ENCODE results near the gene MYRFL. TPM values are rescaled to one million over a fixed set of nuclear protein-coding genes. Genes with fewer than 3 reads are reported as not detected.

The MYRFL gene
- total RNA-seq, 3 donors from 2014 or later (not counting 1 experiment from before 2014, with no cell fraction given): not detected

GRCh38 chr12:69908203-69908602 is 83.2 kb downstream of the MYRFL start:
- Mint-ChIP-seq H3K4me3 (no peak overlapping the region), H3K27me3 (ENCODE audit: low read depth in 2 of 2) (peaks cover 2 to 8% of the 10 kb centered on the region in 2 donors), H3K4me1 (peaks cover 13 to 19% of the 10 kb centered on the region in 2 donors), H3K27ac (no peak overlapping the region), H3K36me3 (no peaks in the 10 kb centered on the region), H3K9me3 (no peaks in the 10 kb centered on the region)
- no peak for DNase-seq
- Histone ChIP-seq H3K27me3 (ENCODE audit: control insufficient read depth, insufficient read depth, low read length) (no peaks in the 10 kb centered on the region), H3K27ac (ENCODE audit: low read length) (no peak overlapping the region), H3K4me1 (ENCODE audit: control insufficient read depth, insufficient read depth, low read length) (no peaks in the 10 kb centered on the region), H3K4me3 (ENCODE audit: low read length) (no peak overlapping the region), H3K36me3 (ENCODE audit: control insufficient read depth, insufficient read depth, low read length) (no peaks in the 10 kb centered on the region), H3K9me3 (ENCODE audit: control insufficient read depth, insufficient read depth, low read length) (no peaks in the 10 kb centered on the region)
- no peak for ATAC-seq
- TF ChIP-seq, protein P1, sequence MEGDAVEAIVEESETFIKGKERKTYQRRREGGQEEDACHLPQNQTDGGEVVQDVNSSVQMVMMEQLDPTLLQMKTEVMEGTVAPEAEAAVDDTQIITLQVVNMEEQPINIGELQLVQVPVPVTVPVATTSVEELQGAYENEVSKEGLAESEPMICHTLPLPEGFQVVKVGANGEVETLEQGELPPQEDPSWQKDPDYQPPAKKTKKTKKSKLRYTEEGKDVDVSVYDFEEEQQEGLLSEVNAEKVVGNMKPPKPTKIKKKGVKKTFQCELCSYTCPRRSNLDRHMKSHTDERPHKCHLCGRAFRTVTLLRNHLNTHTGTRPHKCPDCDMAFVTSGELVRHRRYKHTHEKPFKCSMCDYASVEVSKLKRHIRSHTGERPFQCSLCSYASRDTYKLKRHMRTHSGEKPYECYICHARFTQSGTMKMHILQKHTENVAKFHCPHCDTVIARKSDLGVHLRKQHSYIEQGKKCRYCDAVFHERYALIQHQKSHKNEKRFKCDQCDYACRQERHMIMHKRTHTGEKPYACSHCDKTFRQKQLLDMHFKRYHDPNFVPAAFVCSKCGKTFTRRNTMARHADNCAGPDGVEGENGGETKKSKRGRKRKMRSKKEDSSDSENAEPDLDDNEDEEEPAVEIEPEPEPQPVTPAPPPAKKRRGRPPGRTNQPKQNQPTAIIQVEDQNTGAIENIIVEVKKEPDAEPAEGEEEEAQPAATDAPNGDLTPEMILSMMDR (IDR thresholded peaks at IDR 0.05): no peak
- WGBS (ENCODE audit: insufficient coverage): 83% methylated on average over 3 of the region's 3 CpGs
- intact Hi-C loops (cut with micrococcal nuclease): no loop called here

- Mint-ChIP-seq H3K9me3 (no peaks in the 10 kb centered on the region), H3K4me1 (peaks cover 7 to 18% of the 10 kb centered on the region in 2 donors), H3K27me3 (ENCODE audit: low read depth in 2 of 2) (peaks cover 2 to 8% of the 10 kb centered on the region in 2 donors), H3K27ac (no peak overlapping the region), H3K4me3 (no peak overlapping the region), H3K36me3 (no peaks in the 10 kb centered on the region)
- no peaks in the 10 kb centered on the region for H3K4me1 ChIP-seq (ENCODE audit: control insufficient read depth, insufficient read depth, low read length)
- no peaks in the 10 kb centered on the region for H3K36me3 ChIP-seq (ENCODE audit: control insufficient read depth, insufficient read depth, low read length)
- H3K27me3 ChIP-seq (ENCODE audit: control insufficient read depth, insufficient read depth, low read length): no peaks in the 10 kb centered on the region
- TF ChIP-seq, protein P1 (IDR thresholded peaks at IDR 0.05): no peak
- H3K27ac ChIP-seq (ENCODE audit: low read length): no peak overlapping the region
- ATAC-seq (no peak), DNase-seq (no peak)
- intact Hi-C loops (cut with micrococcal nuclease): no loop called here
- no peaks in the 10 kb centered on the region for H3K9me3 ChIP-seq (ENCODE audit: control insufficient read depth, insufficient read depth, low read length)
- H3K4me3 ChIP-seq (ENCODE audit: low read length): no peak overlapping the region
- WGBS (ENCODE audit: insufficient coverage): 100% methylated on average over 2 of the region's 2 CpGs
Measured at GRCh38 chr12:69910694-69911093, 85.7 kb downstream of the MYRFL start.

DNA sequence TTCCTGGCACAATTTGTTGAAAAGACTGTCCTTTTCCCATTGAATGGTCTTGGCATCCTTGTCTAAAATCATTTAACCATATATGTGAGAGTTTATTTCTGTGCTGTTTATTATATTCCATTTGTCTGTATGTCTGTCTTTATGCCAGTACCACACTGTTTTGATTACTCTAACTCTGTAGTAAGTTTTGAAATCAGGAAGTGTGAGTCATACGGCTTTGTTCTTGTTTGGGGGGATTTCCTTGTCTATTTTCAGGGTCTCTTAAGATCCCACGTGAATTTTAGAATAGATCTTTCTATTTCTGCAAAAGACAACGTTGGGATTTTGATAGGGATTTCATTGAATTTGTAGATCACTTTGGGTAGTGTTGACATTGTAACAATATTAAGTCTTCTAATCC is 88.5 kb downstream of the MYRFL start:
- Mint-ChIP-seq H3K9me3 (peaks cover 0 to 2% of the 10 kb centered on the region in 2 donors), H3K27me3 (ENCODE audit: low read depth in 2 of 2) (peaks cover 2 to 8% of the 10 kb centered on the region in 2 donors), H3K4me1 (peaks cover 0 to 5% of the 10 kb centered on the region in 2 donors), H3K36me3 (no peaks in the 10 kb centered on the region), H3K4me3 (no peak overlapping the region), H3K27ac (no peak overlapping the region)
- H3K4me1 ChIP-seq (ENCODE audit: control insufficient read depth, insufficient read depth, low read length): no peaks in the 10 kb centered on the region
- intact Hi-C loops (cut with micrococcal nuclease): no loop called here
- TF ChIP-seq, protein P1 (IDR thresholded peaks at IDR 0.05): no peak
- DNase-seq (no peak), ATAC-seq (no peak)
- WGBS (ENCODE audit: insufficient coverage): 51% methylated on average over 2 of the region's 3 CpGs
- H3K36me3 ChIP-seq (ENCODE audit: control insufficient read depth, insufficient read depth, low read length): no peaks in the 10 kb centered on the region
- H3K4me3 ChIP-seq (ENCODE audit: low read length): no peak overlapping the region
- no peak overlapping the region for H3K27ac ChIP-seq (ENCODE audit: low read length)
- no peaks in the 10 kb centered on the region for H3K27me3 ChIP-seq (ENCODE audit: control insufficient read depth, insufficient read depth, low read length)
- H3K9me3 ChIP-seq (ENCODE audit: control insufficient read depth, insufficient read depth, low read length): no peaks in the 10 kb centered on the region

DNA sequence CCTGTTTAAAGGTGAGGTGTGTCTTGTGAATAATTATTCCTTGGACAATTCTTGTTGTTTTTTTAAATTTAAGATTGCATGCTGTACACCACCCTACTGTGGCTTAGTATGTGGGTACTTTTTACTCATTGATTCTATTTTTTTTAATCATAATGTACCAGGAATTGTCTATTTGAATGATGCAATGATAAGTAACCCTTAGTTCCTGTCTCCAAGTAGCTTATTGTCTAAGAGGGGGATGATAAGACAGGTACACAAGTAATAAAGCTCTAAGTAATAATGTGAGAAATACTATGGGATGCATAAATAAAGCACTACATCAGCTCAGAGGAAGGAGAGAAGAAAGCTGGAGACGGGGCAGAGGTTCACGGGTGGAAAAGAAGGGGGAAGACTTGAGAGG is 90.9 kb downstream of the MYRFL start:
- H3K27me3 Mint-ChIP-seq (ENCODE audit: low read depth in 2 of 2): peaks cover 0 to 8% of the 10 kb centered on the region in 2 donors
- ATAC-seq (no peak), DNase-seq (no peak)
- H3K4me1 Mint-ChIP-seq: peaks cover 0 to 5% of the 10 kb centered on the region in 2 donors
- Histone ChIP-seq H3K36me3 (ENCODE audit: control insufficient read depth, insufficient read depth, low read length) (no peaks in the 10 kb centered on the region), H3K27me3 (ENCODE audit: control insufficient read depth, insufficient read depth, low read length) (no peaks in the 10 kb centered on the region), H3K4me3 (ENCODE audit: low read length) (no peak overlapping the region), H3K9me3 (ENCODE audit: control insufficient read depth, insufficient read depth, low read length) (no peaks in the 10 kb centered on the region), H3K4me1 (ENCODE audit: control insufficient read depth, insufficient read depth, low read length) (no peaks in the 10 kb centered on the region), H3K27ac (ENCODE audit: low read length) (no peak overlapping the region)
- WGBS (ENCODE audit: insufficient coverage): 88% methylated on average over 2 of the region's 2 CpGs
- H3K36me3 Mint-ChIP-seq: no peaks in the 10 kb centered on the region
- intact Hi-C loops (cut with micrococcal nuclease): no loop called here
- peaks cover 0 to 2% of the 10 kb centered on the region in 2 donors for H3K9me3 Mint-ChIP-seq
- TF ChIP-seq, protein P1 (IDR thresholded peaks at IDR 0.05): no peak
- H3K4me3 Mint-ChIP-seq: no peak overlapping the region
- H3K27ac Mint-ChIP-seq: no peak overlapping the region

Data from natural killer cell (primary cell).